Sigmoid colon (tissue), 7 donors: Measurements from ENCODE around the gene STK17B. TPM values are rescaled to one million over a fixed set of nuclear protein-coding genes. Genes with fewer than 3 reads are reported as not detected.

ENCODE experiments used
- DNase-seq: peaks from one replicate; pipeline ENCODE4 v3.0.0-alpha.2; 2019
- H3K27ac ChIP-seq, 4 donors: fragments of 200-600 bp; sonication (generic); one replicate each; pipeline ENCODE4 v1.5.1; 2016 to 2019; ENCODE audit warnings: mild to moderate bottlenecking in 1 of 4
- H3K27me3 ChIP-seq, 3 donors: fragments of 200-600 bp; sonication (generic); one replicate each; pipeline ENCODE4 v1.5.1; 2019; ENCODE audit warnings: mild to moderate bottlenecking in 1 of 3
- H3K36me3 ChIP-seq, 4 donors: fragments of 200-600 bp; sonication (generic); one replicate each; pipeline ENCODE4 v1.5.1; 2016 to 2019
- H3K4me1 ChIP-seq, 4 donors: fragments of 200-600 bp; sonication (generic); one replicate each; pipeline ENCODE4 v1.5.1; 2017 to 2019
- H3K4me3 ChIP-seq, 4 donors: fragments of 200-600 bp; sonication (generic); one replicate each; pipeline ENCODE4 v1.5.1; 2017 to 2019; ENCODE audit warnings: mild to moderate bottlenecking in 2 of 4, moderate library complexity in 1 of 4
- H3K9me3 ChIP-seq, 4 donors: fragments of 200-600 bp in 3 of 4; sonication (generic) in 3 of 4; one replicate each; pipeline versions ENCODE4 v1.5.1 to v1.6.1; 2013 to 2019
- CTCF ChIP-seq, 4 experiments: fragments of 450-650 bp in 3 of 4; fragments of 200-600 bp in 1 of 4; IDR thresholded peaks; one replicate each; pipeline ENCODE4 v1.5.1; 2016 to 2019; ENCODE audit warnings: antibody characterized with exemption in 4 of 4, mild to moderate bottlenecking in 3 of 4, moderate library complexity in 2 of 4
- EP300 ChIP-seq, 4 donors: sonication (generic); formaldehyde crosslinking; IDR thresholded peaks; one replicate each; pipeline ENCODE4 v1.6.1; 2017; ENCODE audit warnings: antibody characterized with exemption in 4 of 4
- POLR2A ChIP-seq, 2 donors: fragments of 450-650 bp; IDR thresholded peaks; one replicate each; pipeline ENCODE4 v1.6.1; 2016; ENCODE audit warnings: antibody characterized with exemption in 2 of 2, mild to moderate bottlenecking in 2 of 2, moderate library complexity in 2 of 2
- POLR2AphosphoS5 ChIP-seq, 4 donors: sonication (generic); formaldehyde crosslinking; IDR thresholded peaks; one replicate each; pipeline ENCODE4 v1.6.1; 2017; ENCODE audit warnings: antibody characterized with exemption in 4 of 4
- WGBS, 2 donors: extraction: QIAGEN DNeasy Blood & Tissue Kit; methylation state at CpG; one replicate each; pipeline ENCODE4 v1.1.7; 2013; 5-methylcytosine and 5-hydroxymethylcytosine counted together
- intact Hi-C: fragments of 100-400 bp; cut with DNase I; formaldehyde crosslinking; loops from one replicate; pipeline ENCODE4 v1.15.1; 2023
- polyA plus RNA-seq, 3 donors: library from polyadenylated mRNA; stranded (reverse); fragments of 200-250 nt; gene quantifications; one replicate each; pipeline ENCODE4 v1.2.3, GENCODE V29; 2013
- total RNA-seq, 4 donors: library from RNA; depleted of rRNA; stranded (reverse); fragments of >200 nt; gene quantifications; one replicate each; pipeline ENCODE4 v1.1.0, GENCODE V29; 2016
- donor health status: healthy with polysubstance abuse.
- donor health status: Bipolar disorder and iron deficiency.
- donor health status: healthy.

The STK17B gene
- total and polyA plus RNA-seq, 7 donors, result 9.0 to 30.7 (median 13.5) TPM

GRCh38 chr2:196215376-196215775 lies 44.0 kb upstream of the STK17B start:
- no peaks in the 10 kb centered on the region for H3K27me3 ChIP-seq
- H3K36me3 ChIP-seq, result no peaks in the 10 kb centered on the region
- intact Hi-C loops, result no loop called here
- H3K4me3 ChIP-seq, result no peak overlapping the region
- no peak for TF ChIP-seq CTCF (IDR thresholded peaks at IDR 0.05)
- TF ChIP-seq POLR2A (IDR thresholded peaks at IDR 0.05), result no peak
- no peak for TF ChIP-seq EP300 (IDR thresholded peaks at IDR 0.05)
- no peak for DNase-seq
- 91 to 95% methylated on average over 6 of the region's 6 CpGs for WGBS, 2 donors
- H3K9me3 ChIP-seq, result no peaks in the 10 kb centered on the region
- no peaks in the 10 kb centered on the region for H3K4me1 ChIP-seq
- H3K27ac ChIP-seq, result no peak overlapping the region

DNA sequence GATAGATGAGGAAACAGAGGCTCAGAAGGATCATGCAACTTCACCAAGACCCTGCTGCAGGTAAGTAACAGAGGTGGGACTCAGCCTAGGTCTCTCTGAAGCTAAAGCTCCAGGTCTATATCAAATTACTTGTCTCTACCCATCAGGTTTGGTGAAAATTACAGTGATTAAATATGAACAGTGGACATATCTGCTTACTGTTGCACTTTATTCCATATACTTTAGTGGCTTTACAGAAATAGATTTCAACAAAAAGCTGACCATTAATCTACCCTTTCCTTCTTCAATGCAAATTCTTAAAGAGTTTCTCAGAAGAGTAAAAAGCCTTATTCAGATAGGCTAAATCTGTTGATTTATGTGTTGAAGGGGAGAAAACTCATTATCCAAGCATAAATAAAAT lies 42.8 kb upstream of the STK17B start:
- Histone ChIP-seq H3K27me3 (no peaks in the 10 kb centered on the region), H3K4me1 (no peaks in the 10 kb centered on the region), H3K27ac (no peak overlapping the region), H3K36me3 (no peaks in the 10 kb centered on the region), H3K4me3 (no peak overlapping the region), H3K9me3 (no peaks in the 10 kb centered on the region)
- no peak for DNase-seq
- TF ChIP-seq EP300 (IDR thresholded peaks at IDR 0.05) (no peak), CTCF (IDR thresholded peaks at IDR 0.05) (no peak), POLR2AphosphoS5 (IDR thresholded peaks at IDR 0.05) (no peak), POLR2A (IDR thresholded peaks at IDR 0.05) (no peak)
- intact Hi-C loops, result no loop called here

DNA sequence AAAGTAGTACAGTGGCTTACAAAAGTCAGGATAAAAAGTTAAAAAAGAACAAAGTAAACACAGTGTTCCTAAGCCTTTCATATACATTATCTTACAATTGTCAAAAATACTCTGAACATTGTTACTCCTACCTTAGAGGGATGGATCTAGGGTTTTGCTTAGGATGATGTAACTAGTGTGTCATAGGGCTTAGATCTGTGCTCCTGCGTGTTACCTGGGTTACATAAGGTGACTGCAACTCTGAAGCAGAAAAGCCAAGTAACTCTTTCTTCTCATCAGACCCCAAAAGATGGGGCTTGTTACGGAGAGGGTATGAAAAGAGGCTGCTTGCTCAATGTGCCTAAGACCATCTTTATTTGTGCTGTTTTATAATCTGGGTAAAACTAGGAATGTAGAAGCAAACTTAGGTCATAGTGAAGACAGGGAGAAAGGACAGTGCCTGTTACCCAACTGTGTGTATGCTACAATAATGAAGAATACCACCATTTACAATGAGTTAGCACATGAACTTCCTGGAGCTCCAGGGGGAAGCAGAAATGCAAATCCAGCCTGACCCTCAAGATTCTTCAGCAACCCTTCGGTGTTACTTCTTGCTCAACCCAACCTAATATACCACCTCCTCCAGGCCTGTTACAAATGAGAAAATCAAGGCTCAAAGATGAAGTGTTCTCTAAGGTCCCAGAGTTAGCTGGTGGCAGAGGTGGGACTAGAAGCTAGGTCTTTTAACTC lies 42.0 kb upstream of the STK17B start:
- Histone ChIP-seq H3K27me3 (no peaks in the 10 kb centered on the region), H3K4me3 (no peak overlapping the region), H3K9me3 (no peaks in the 10 kb centered on the region), H3K4me1 (no peaks in the 10 kb centered on the region), H3K27ac (no peak overlapping the region), H3K36me3 (no peaks in the 10 kb centered on the region)
- 88 to 90% methylated on average over 3 of the region's 3 CpGs for WGBS, 2 donors
- intact Hi-C loops, result no loop called here
- DNase-seq, result no peak
- TF ChIP-seq POLR2A (IDR thresholded peaks at IDR 0.05), result no peak
- TF ChIP-seq CTCF (IDR thresholded peaks at IDR 0.05), result no peak
- no peak for TF ChIP-seq EP300 (IDR thresholded peaks at IDR 0.05)
- no peak for TF ChIP-seq POLR2AphosphoS5 (IDR thresholded peaks at IDR 0.05)

DNA sequence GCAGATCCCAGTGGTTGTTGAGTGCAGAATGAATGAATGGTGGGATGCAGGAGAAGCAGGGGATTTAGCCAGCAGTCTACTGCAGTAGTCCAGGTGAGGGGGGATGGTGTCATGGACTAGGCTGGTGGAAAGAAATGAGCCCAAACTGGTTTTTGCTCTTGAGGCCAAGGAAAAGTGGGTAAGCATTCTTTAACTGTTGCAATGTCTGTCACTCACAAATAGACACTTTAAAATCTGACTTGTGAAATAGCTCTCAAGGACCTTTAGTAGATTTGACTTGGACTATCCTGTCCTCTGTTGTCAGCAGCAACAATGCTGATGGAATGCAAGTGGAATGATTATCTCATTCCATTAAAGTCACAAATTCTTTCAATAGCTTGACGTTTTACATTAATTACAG lies 37.5 kb upstream of the STK17B start:
- intact Hi-C loops, result no loop called here
- H3K9me3 ChIP-seq, result no peaks in the 10 kb centered on the region
- no peaks in the 10 kb centered on the region for H3K27me3 ChIP-seq
- no peak overlapping the region for H3K4me3 ChIP-seq
- H3K4me1 ChIP-seq, result no peaks in the 10 kb centered on the region
- no peak overlapping the region for H3K27ac ChIP-seq
- H3K36me3 ChIP-seq, result no peaks in the 10 kb centered on the region
- no peak for DNase-seq
- TF ChIP-seq EP300 (IDR thresholded peaks at IDR 0.05) (no peak), POLR2A (IDR thresholded peaks at IDR 0.05) (no peak), POLR2AphosphoS5 (IDR thresholded peaks at IDR 0.05) (no peak), CTCF (IDR thresholded peaks at IDR 0.05) (no peak)
- WGBS, 2 donors, result 92 to 94% methylated on average over 1 of the region's 1 CpG

DNA sequence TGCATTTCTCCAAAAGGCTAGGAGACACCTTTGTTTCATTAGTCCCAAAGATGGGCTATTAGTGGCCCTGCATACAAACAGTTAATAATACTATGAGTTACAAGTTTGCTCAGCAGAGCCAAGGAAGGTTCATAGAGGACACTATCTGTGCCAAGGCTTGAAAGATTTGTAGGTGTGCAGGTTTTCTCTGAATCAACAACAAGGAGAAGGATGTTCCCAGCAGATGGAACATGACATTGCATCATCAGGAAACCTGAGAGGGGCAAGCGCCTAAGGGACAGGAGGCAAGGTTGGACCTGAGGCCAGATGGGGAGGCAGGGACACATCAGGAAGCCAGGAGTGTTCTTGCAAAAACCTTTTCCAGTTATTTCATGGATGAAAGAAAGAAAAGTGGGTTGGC lies 35.4 kb upstream of the STK17B start:
- WGBS, 2 donors, result 93 to 95% methylated on average over 1 of the region's 1 CpG
- intact Hi-C loops, result no loop called here

More for the DNA sequence above, 35.4 kb upstream of the STK17B start:
- Histone ChIP-seq H3K36me3 (no peaks in the 10 kb centered on the region), H3K4me3 (no peak overlapping the region), H3K27ac (no peak overlapping the region), H3K27me3 (no peaks in the 10 kb centered on the region), H3K9me3 (no peaks in the 10 kb centered on the region), H3K4me1 (no peaks in the 10 kb centered on the region)
- no peak for DNase-seq
- TF ChIP-seq POLR2AphosphoS5 (IDR thresholded peaks at IDR 0.05) (no peak), EP300 (IDR thresholded peaks at IDR 0.05) (no peak)
